K562 (cell line): Measurements from ENCODE around the gene NPDC1. TPM values are rescaled to one million over a fixed set of nuclear protein-coding genes. Genes with fewer than 3 reads are reported as not detected.

ENCODE experiments used
- ATAC-seq: fragments of 200-7000 bp; cut with Tn5 transposase; 3 replicates; pipeline ENCODE4 v1.9.1; 2020; ENCODE audit warnings: moderate library complexity
- BruUV-seq: library from RNA; stranded (reverse); fragments of 400-500 nt; replicated peaks from 2 replicates; lab custom pipeline; 2021; lab: Mats Ljungman, UMichigan
- CTCF ChIA-PET: fragments of 300-600 bp; formaldehyde crosslinking; extraction: SDS; loops from one replicate; lab custom pipeline; 2021; ENCODE audit warnings: low intra/inter-chr PET ratio; lab: Yijun Ruan, JAX
- POLR2A ChIA-PET: fragments of 300-600, 350-650 bp; sonication (Branson Sonifier 250); formaldehyde crosslinking; extraction: SDS; loops from one replicate; lab custom pipeline; 2021; ENCODE audit warnings: antibody characterized with exemption, inconsistent platforms; lab: Yijun Ruan, JAX
- DNase-seq, 4 experiments: peaks; one replicate each; pipeline versions ENCODE4 v3.0.0 to v3.0.0-alpha.2; 2011 to 2018; ENCODE audit warnings: low spot score in 3 of 4, mixed read lengths in 3 of 4; ENCODE audit errors: extremely low read depth in 1 of 4
- FAIRE-seq: peaks from 2 replicates; lab custom pipeline; 2011; peaks lifted over from hg19 to GRCh38; lab: Jason Lieb, UNC
- H2AFZ ChIP-seq: 2 replicates; pipeline ENCODE4 v1.6.0; 2011; ENCODE audit warnings: low read depth, low read length, control low read depth, inconsistent platforms
- H3K27ac ChIP-seq: fragments of 200-600 bp; 3 replicates; pipeline ENCODE4 v1.8.0; 2011; ENCODE audit warnings: low read depth, mild to moderate bottlenecking, control low read depth, inconsistent platforms, low read length, moderate library complexity, mixed read lengths; ENCODE audit errors: extremely low read depth
- H3K27me3 ChIP-seq, 2 experiments: fragments of 300-600 bp in 1 of 2; 2 replicates in 1 of 2; 3 replicates in 1 of 2; pipeline versions ENCODE4 v1.6.0 to v1.8.0; 2011; ENCODE audit warnings: inconsistent platforms in 2 of 2, low read length in 2 of 2, mild to moderate bottlenecking in 1 of 2, mixed read lengths in 1 of 2, moderate library complexity in 1 of 2; ENCODE audit not compliant: control insufficient read depth in 2 of 2, insufficient read depth in 2 of 2
- H3K36me3 ChIP-seq: fragments of 300-600 bp; 3 replicates; pipeline ENCODE4 v1.8.0; 2011; ENCODE audit warnings: mild to moderate bottlenecking, low read length, inconsistent platforms; ENCODE audit not compliant: control insufficient read depth, insufficient read depth
- H3K4me1 ChIP-seq, 2 experiments: fragments of 200-600 bp in 1 of 2; replicated peaks in 1 of 2; 2 replicates in 1 of 2; 3 replicates in 1 of 2; pipeline versions ENCODE4 v1.5.1 to v1.8.0; 2011; ENCODE audit warnings: inconsistent platforms in 2 of 2, low read length in 2 of 2, mild to moderate bottlenecking in 1 of 2, mixed read lengths in 1 of 2, moderate library complexity in 1 of 2; ENCODE audit not compliant: control insufficient read depth in 2 of 2, insufficient read depth in 2 of 2
- H3K4me2 ChIP-seq: 2 replicates; pipeline ENCODE4 v1.6.1; 2011; ENCODE audit warnings: low read length, control low read depth, inconsistent platforms, mixed read lengths; ENCODE audit not compliant: insufficient read depth
- H3K4me3 ChIP-seq: fragments of 200-600 bp; sonication (generic), shearing (Covaris generic); 2 replicates; pipeline ENCODE4 v1.5.1; 2016; ENCODE audit warnings: control low read depth, inconsistent platforms
- H3K79me2 ChIP-seq: fragments of 200-600 bp; 3 replicates; pipeline ENCODE4 v1.8.0; 2011; ENCODE audit warnings: low read length, inconsistent platforms; ENCODE audit not compliant: control insufficient read depth, insufficient read depth
- H3K9ac ChIP-seq, 2 experiments: 2 replicates each; pipeline versions ENCODE4 v1.6.0 to v1.6.1; 2011; ENCODE audit warnings: low read depth in 2 of 2, low read length in 2 of 2, control low read depth in 1 of 2, inconsistent platforms in 1 of 2, mild to moderate bottlenecking in 1 of 2, mixed read lengths in 1 of 2; ENCODE audit not compliant: insufficient read depth in 1 of 2
- H3K9me1 ChIP-seq: one replicate; pipeline ENCODE4 v1.6.0; 2011; ENCODE audit warnings: inconsistent platforms, mild to moderate bottlenecking, low read length, moderate library complexity; ENCODE audit not compliant: control insufficient read depth, insufficient read depth
- H3K9me3 ChIP-seq: replicated peaks from 2 replicates; pipeline ENCODE4 v1.5.1; 2011; ENCODE audit warnings: low read depth, low read length, inconsistent platforms; ENCODE audit not compliant: control insufficient read depth, insufficient read depth
- H4K20me1 ChIP-seq: replicated peaks from 2 replicates; pipeline ENCODE4 v1.6.1; 2011; ENCODE audit warnings: low read length, inconsistent platforms, mixed read lengths; ENCODE audit not compliant: control insufficient read depth, insufficient read depth
- BRF1 ChIP-seq: IDR thresholded peaks from 3 replicates; pipeline ENCODE4 v1.6.1; 2011; ENCODE audit warnings: borderline replicate concordance, mild to moderate bottlenecking; ENCODE audit not compliant: insufficient read length; ENCODE audit errors: extremely low read depth
- CEBPG ChIP-seq, 3 experiments: fragments of 200-800 bp in 1 of 3; sonication (Bioruptor generic) in 1 of 3; sonication (generic) in 1 of 3; formaldehyde crosslinking in 1 of 3; IDR thresholded peaks in 2 of 3; conservative IDR thresholded peaks in 1 of 3; 2 replicates each; pipeline versions ENCODE4 v1.6.1 to v1.8.0; 2016 to 2022; ENCODE audit warnings: missing compliant biosample characterization in 2 of 3, missing genetic modification characterization in 2 of 3, mild to moderate bottlenecking in 1 of 3, missing genetic modification reagents in 1 of 3
- HNRNPLL ChIP-seq: fragments of 200-400 bp; formaldehyde crosslinking; IDR thresholded peaks from 2 replicates; pipeline ENCODE4 v1.6.1; 2017; ENCODE audit warnings: low read length, low read depth, mild to moderate bottlenecking; ENCODE audit not compliant: poor library complexity, severe bottlenecking
- MCM2 ChIP-seq: fragments of 450-650 bp; IDR thresholded peaks from 2 replicates; pipeline ENCODE4 v1.6.1; 2017; ENCODE audit warnings: low read depth, mild to moderate bottlenecking
- YY1 ChIP-seq, 3 experiments: IDR thresholded peaks; 2 replicates each; pipeline ENCODE4 v1.6.1; 2011; ENCODE audit warnings: low read length in 2 of 3, mild to moderate bottlenecking in 2 of 3, moderate library complexity in 2 of 3, borderline replicate concordance in 1 of 3, control low read depth in 1 of 3, low read depth in 1 of 3; ENCODE audit not compliant: insufficient read depth in 3 of 3, insufficient replicate concordance in 2 of 3, control insufficient read depth in 1 of 3, insufficient read length in 1 of 3; ENCODE audit errors: extremely low read depth in 1 of 3
- ZNF584 ChIP-seq: fragments of 200-800 bp; sonication (Bioruptor generic); IDR thresholded peaks from 2 replicates; pipeline ENCODE4 v1.6.1; 2016; ENCODE audit warnings: low read depth, mild to moderate bottlenecking, missing genetic modification characterization, missing compliant biosample characterization
- ZNF592 ChIP-seq: fragments of 450-650 bp; IDR thresholded peaks from 2 replicates; pipeline ENCODE4 v1.6.1; 2017; ENCODE audit warnings: antibody characterized with exemption, mild to moderate bottlenecking
- ZNF75A ChIP-seq: fragments of 450-650 bp; formaldehyde crosslinking; IDR thresholded peaks from 2 replicates; pipeline ENCODE4 v1.4.0; 2020; ENCODE audit warnings: mild to moderate bottlenecking
- ZSCAN32 ChIP-seq: fragments of 450-650 bp; formaldehyde crosslinking; IDR thresholded peaks from 2 replicates; pipeline ENCODE4 v1.4.0; 2020; ENCODE audit warnings: mild to moderate bottlenecking, moderate library complexity
- WGBS: fragments of 100-300 bp; shearing (Covaris generic); methylation state at CpG from one replicate; pipeline ENCODE4 v1.1.6; 2016; ENCODE audit warnings: low coverage, mixed read lengths; ENCODE audit not compliant: insufficient coverage; ENCODE audit errors: missing lambda C conversion rate; 5-methylcytosine and 5-hydroxymethylcytosine counted together
- in situ Hi-C: fragments of 300-500 bp; cut with MboI; formaldehyde crosslinking; loops from 4 replicates; pipeline ENCODE4 v1.15.0; 2018; ENCODE audit warnings: inconsistent platforms, mixed read lengths
- intact Hi-C: fragments of 100-400 bp; cut with micrococcal nuclease; formaldehyde crosslinking; loops from 2 replicates; pipeline ENCODE4 v1.14.2; 2022
- polyA plus RNA-seq, 8 experiments: library from polyadenylated mRNA; depleted of rRNA in 4 of 8; stranded (reverse) in 5 of 8; unstranded in 3 of 8; fragments of >200 nt; fragmentation: Nextera tagmentation in 2 of 8; fragmentation: Illumina TruSeq in 1 of 8; extraction: Ambion mirVana in 2 of 8; extraction: Trizol in 1 of 8; gene quantifications; 2 replicates each; pipeline versions ENCODE4 v1.2.1 to v1.2.3, GENCODE V29; 2011 to 2014; ENCODE audit warnings: inconsistent platforms in 1 of 8, missing spikeins in 1 of 8
- total RNA-seq, 7 experiments: library from RNA; depleted of rRNA in 6 of 7; stranded (reverse); fragments of >200 nt in 6 of 7; fragmentation: Illumina TruSeq in 2 of 7; extraction: Trizol in 2 of 7; gene quantifications; 2 replicates each; pipeline versions ENCODE4 v1.2.1 to v1.2.3, GENCODE V29; 2011 to 2021; ENCODE audit warnings: low replicate concordance in 1 of 7
- TF ChIP-seq, protein P1 (sequence below): sonication (generic); formaldehyde crosslinking; IDR thresholded peaks from 2 replicates; pipeline ENCODE4 v1.8.1; 2022; ENCODE audit warnings: missing genetic modification reagents

The NPDC1 gene
- total and polyA plus RNA-seq, 9 of the 15 experiments (the other 6 are each of a cell fraction or from before 2014, with no cell fraction given), result 0.06 to 2.1 (median 0.53) TPM; not detected in 3

DNA sequence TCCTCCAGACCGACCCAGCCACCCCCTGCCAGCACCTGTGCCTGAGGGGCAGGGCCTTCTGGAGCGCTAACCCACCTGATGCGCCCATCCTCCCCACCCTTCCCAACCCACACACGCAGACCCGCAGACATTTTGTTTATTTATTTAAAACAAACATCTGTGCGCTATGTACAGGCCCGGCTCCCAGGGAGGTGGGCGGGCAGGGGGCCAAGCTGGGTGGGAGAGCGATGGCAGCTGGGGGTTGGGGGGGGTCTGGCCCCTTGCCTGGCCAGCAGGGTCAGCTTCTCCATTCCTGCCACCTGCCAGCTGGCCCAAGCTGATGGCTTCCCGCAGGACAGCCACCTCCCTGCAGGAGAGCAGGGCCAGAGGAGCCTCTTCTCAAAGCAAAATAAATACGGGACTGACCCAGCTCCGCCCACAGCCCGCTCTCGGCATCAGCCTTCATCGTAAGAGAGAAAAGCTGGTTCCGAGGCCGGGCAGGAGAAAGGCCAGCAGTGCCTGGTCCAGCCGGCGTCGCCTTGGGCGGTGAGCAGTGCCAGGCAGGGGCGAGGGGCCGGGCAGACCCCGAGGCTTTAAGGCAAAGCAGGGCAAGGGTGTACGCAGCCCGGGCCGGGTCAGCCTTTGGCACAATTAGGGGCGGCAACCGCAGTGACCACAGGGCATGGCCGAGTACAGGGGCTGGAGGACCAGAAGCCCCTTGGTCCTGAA lies 38.7 kb downstream of the NPDC1 start:
- H2AFZ ChIP-seq, result no peak overlapping the region
- FAIRE-seq (no peak), ATAC-seq (no peak; the same call in 2 of the 3 replicates), DNase-seq (no peak)
- BruUV-seq, result no TSS peak
- ChIA-PET POLR2A (interaction anchor here (0.5 to 1.4 kb wide), 3 partner anchors 11 to 234 kb away, joined by 3 to 4 read pairs (median 3); partner anchors contain the start of genes PAXX and TUBB4B), CTCF (no interaction called here)
- no peaks in the 10 kb centered on the region for H3K79me2 ChIP-seq
- peaks cover 0 to 56% of the 10 kb centered on the region in 2 experiments; a peak in 2 of 5 replicates for H3K4me1 ChIP-seq
- H3K9me1 ChIP-seq, result no peaks in the 10 kb centered on the region
- H4K20me1 ChIP-seq, result no peaks in the 10 kb centered on the region
- intact Hi-C loops, result no loop called here
- no peak overlapping the region for H3K4me2 ChIP-seq
- WGBS, result 30% methylated on average over 23 of the region's 30 CpGs
- no peak overlapping the region for H3K4me3 ChIP-seq
- no peaks in the 10 kb centered on the region for H3K27me3 ChIP-seq
- in situ Hi-C loops, result no loop called here
- 0 out of 2 replicates have a peak, but pooled peaks cover 1% of the 10 kb centered on the region for H3K9me3 ChIP-seq
- H3K9ac ChIP-seq, result peak overlapping the region in 1 of 2 experiments; percentile 36; a peak in 2 of 4 replicates
- no peaks in the 10 kb centered on the region for H3K36me3 ChIP-seq
- no peak overlapping the region for H3K27ac ChIP-seq
- no peak for TF ChIP-seq MCM2
- TF ChIP-seq HNRNPLL, result no peak
- TF ChIP-seq ZNF584, result no peak
- TF ChIP-seq ZNF75A, result no peak
- TF ChIP-seq, protein P1, sequence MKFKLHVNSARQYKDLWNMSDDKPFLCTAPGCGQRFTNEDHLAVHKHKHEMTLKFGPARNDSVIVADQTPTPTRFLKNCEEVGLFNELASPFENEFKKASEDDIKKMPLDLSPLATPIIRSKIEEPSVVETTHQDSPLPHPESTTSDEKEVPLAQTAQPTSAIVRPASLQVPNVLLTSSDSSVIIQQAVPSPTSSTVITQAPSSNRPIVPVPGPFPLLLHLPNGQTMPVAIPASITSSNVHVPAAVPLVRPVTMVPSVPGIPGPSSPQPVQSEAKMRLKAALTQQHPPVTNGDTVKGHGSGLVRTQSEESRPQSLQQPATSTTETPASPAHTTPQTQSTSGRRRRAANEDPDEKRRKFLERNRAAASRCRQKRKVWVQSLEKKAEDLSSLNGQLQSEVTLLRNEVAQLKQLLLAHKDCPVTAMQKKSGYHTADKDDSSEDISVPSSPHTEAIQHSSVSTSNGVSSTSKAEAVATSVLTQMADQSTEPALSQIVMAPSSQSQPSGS (CRISPR knock-in tag), result no peak
- no peak for TF ChIP-seq YY1 (IDR thresholded peaks at IDR 0.05; ENCODE audit: borderline replicate concordance in 1 of 3, control insufficient read depth in 1 of 3, extremely low read depth in 1 of 3, insufficient read depth in 3 of 3, insufficient read length in 1 of 3, insufficient replicate concordance in 2 of 3, low read depth in 1 of 3, low read length in 2 of 3)
- no peak for TF ChIP-seq ZNF592
- TF ChIP-seq CEBPG (CRISPR knock-in tag; IDR thresholded peaks at IDR 0.05), result no peak
- TF ChIP-seq CEBPG (tag; conservative IDR thresholded peaks at IDR 0.05 in 1 of 2, IDR thresholded peaks at IDR 0.05 in 1 of 2), result no peak
- TF ChIP-seq BRF1, result no peak
- TF ChIP-seq ZSCAN32 (CRISPR knock-in tag), result no peak
